Measurements from ENCODE around the gene TPST1.

DNA sequence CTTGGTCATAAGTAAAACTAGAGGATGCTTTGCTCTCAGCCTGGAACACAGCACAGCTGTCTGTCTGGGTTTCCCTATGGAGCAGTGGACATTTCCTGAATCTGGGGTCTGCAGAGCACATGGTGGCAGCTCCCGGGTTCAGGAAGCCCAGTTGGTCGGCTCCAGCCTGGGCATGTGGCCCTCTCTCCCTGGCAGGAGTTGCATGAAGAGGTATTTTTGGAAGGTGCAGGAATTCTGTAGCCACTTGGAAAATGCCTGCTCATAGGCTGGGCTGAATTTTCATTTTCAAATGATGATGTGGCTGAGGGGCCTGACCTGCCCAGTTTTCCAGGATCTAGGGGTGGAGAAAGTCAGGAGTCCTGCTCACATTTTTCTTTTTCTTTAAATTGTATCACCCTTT lies 6.7 kb upstream of the TPST1 start:
- TF ChIP-seq, protein P1, sequence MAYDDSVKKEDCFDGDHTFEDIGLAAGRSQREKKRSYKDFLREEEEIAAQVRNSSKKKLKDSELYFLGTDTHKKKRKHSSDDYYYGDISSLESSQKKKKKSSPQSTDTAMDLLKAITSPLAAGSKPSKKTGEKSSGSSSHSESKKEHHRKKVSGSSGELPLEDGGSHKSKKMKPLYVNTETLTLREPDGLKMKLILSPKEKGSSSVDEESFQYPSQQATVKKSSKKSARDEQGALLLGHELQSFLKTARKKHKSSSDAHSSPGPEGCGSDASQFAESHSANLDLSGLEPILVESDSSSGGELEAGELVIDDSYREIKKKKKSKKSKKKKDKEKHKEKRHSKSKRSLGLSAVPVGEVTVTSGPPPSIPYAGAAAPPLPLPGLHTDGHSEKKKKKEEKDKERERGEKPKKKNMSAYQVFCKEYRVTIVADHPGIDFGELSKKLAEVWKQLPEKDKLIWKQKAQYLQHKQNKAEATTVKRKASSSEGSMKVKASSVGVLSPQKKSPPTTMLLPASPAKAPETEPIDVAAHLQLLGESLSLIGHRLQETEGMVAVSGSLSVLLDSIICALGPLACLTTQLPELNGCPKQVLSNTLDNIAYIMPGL (CRISPR knock-in tag; IDR thresholded peaks at IDR 0.05) = no peak
- no peak for TF ChIP-seq CBFB (CRISPR knock-in tag; IDR thresholded peaks at IDR 0.05)

All from K562 (cell line).